PC-9 (cell line): ENCODE measurements around the gene APBA1.

ENCODE experiments used
- CTCF ChIP-seq: fragments of 200-600 bp; sonication (generic); conservative IDR thresholded peaks from 2 replicates; pipeline ENCODE4 v1.6.1; 2017; ENCODE audit warnings: mixed run types, antibody characterized with exemption, mild to moderate bottlenecking, moderate library complexity
- EZH2 ChIP-seq: fragments of 200-600 bp; sonication (generic); IDR thresholded peaks from 2 replicates; pipeline ENCODE4 v1.8.0; 2017; ENCODE audit warnings: antibody characterized with exemption, low read depth

GRCh38 chr9:69647804-69648203, 24.4 kb downstream of the APBA1 start:
- TF ChIP-seq CTCF (no peak), EZH2 (no peak)
